ENCODE results near the gene RXFP4. TPM values are rescaled to one million over a fixed set of nuclear protein-coding genes. Genes with fewer than 3 reads are reported as not detected.

RXFP4 gene
- total and polyA plus RNA-seq, 2 of the 13 experiments (the other 11 are each of a cell fraction or from before 2014, with no cell fraction given) = 0.38 to 1.4 TPM

DNA sequence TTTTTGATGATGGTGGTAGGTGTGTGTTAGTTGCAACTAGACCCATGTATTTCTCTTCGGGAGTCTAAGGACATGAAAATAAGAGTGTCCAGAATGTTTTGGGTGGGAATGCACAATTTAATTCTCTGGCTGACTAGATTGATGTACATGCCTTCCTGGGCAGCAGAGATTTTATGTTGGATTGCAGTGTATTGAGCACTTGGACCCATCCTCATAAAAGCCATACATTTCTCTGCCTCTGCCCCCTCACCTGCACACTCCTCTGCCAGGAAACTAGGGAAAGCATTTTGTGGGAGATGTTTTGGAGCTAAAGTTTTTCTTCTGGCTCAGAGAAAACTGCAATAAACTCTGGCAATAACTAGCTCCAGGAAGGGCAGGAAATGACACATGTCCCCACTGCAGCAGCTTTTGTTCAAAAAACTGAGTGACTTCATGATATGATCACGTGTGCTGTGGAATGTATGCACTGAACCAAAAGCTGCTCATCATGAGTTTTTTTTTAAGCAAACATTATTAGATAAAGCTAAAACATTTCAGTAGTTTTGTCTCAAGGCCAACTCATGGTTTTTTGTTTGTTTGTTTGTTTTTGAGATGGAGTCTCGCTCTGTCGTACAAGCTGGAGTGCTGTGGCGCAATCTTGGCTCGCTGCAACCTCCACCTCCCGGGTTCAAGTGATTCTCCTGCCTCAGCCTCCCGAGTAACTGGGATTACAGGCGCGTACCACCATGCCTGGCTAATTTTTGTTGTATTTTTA, 47.9 kb upstream of the RXFP4 start (continued):
- TF ChIP-seq, protein P1, sequence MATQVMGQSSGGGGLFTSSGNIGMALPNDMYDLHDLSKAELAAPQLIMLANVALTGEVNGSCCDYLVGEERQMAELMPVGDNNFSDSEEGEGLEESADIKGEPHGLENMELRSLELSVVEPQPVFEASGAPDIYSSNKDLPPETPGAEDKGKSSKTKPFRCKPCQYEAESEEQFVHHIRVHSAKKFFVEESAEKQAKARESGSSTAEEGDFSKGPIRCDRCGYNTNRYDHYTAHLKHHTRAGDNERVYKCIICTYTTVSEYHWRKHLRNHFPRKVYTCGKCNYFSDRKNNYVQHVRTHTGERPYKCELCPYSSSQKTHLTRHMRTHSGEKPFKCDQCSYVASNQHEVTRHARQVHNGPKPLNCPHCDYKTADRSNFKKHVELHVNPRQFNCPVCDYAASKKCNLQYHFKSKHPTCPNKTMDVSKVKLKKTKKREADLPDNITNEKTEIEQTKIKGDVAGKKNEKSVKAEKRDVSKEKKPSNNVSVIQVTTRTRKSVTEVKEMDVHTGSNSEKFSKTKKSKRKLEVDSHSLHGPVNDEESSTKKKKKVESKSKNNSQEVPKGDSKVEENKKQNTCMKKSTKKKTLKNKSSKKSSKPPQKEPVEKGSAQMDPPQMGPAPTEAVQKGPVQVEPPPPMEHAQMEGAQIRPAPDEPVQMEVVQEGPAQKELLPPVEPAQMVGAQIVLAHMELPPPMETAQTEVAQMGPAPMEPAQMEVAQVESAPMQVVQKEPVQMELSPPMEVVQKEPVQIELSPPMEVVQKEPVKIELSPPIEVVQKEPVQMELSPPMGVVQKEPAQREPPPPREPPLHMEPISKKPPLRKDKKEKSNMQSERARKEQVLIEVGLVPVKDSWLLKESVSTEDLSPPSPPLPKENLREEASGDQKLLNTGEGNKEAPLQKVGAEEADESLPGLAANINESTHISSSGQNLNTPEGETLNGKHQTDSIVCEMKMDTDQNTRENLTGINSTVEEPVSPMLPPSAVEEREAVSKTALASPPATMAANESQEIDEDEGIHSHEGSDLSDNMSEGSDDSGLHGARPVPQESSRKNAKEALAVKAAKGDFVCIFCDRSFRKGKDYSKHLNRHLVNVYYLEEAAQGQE (IDR thresholded peaks at IDR 0.05; ENCODE audit: borderline replicate concordance in 1 of 2, low read depth in 1 of 2, low read length in 2 of 2) = no peak
- peak; percentile 11; the same call in 1 of the 2 replicates for TF ChIP-seq MAFF (IDR thresholded peaks at IDR 0.05; ENCODE audit: low read depth, low read length)
- 0 out of 2 replicates have a peak, but pooled peaks have one; percentile 29 for TF ChIP-seq ATF7 (IDR thresholded peaks at IDR 0.05)
- no peak for TF ChIP-seq ATF7 (CRISPR knock-in tag; IDR thresholded peaks at IDR 0.05)
- 0 out of 2 replicates have a peak, but pooled peaks have one; percentile 18 for TF ChIP-seq ZNF3 (CRISPR knock-in tag; IDR thresholded peaks at IDR 0.05)
- 0 out of 2 replicates have a peak, but pooled peaks have one; percentile 16 for TF ChIP-seq ZKSCAN8 (CRISPR knock-in tag; IDR thresholded peaks at IDR 0.05; ENCODE audit: borderline replicate concordance)
- no peak for TF ChIP-seq KLF15 (CRISPR knock-in tag; IDR thresholded peaks at IDR 0.05; ENCODE audit: borderline replicate concordance)
- peak; percentile 91 for TF ChIP-seq SALL1 (CRISPR knock-in tag; IDR thresholded peaks at IDR 0.05)
- TF ChIP-seq ELF3 (CRISPR knock-in tag; IDR thresholded peaks at IDR 0.05) = peak; percentile 61; the same call in 1 of the 2 replicates
- TF ChIP-seq, protein P2, sequence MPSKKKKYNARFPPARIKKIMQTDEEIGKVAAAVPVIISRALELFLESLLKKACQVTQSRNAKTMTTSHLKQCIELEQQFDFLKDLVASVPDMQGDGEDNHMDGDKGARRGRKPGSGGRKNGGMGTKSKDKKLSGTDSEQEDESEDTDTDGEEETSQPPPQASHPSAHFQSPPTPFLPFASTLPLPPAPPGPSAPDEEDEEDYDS (CRISPR knock-in tag; IDR thresholded peaks at IDR 0.05) = peak; percentile 25; the same call in 1 of the 2 replicates
- TF ChIP-seq PRMT3 (CRISPR knock-in tag; IDR thresholded peaks at IDR 0.05; ENCODE audit: borderline replicate concordance, low read depth) = no peak
- peak; percentile 50; the same call in 1 of the 2 replicates for TF ChIP-seq TARDBP (CRISPR knock-in tag; IDR thresholded peaks at IDR 0.05)
- TF ChIP-seq NCOA2 (CRISPR knock-in tag; IDR thresholded peaks at IDR 0.05) = peak; percentile 26; the same call in 1 of the 2 replicates
- TF ChIP-seq, protein P3, sequence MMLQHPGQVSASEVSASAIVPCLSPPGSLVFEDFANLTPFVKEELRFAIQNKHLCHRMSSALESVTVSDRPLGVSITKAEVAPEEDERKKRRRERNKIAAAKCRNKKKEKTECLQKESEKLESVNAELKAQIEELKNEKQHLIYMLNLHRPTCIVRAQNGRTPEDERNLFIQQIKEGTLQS (CRISPR knock-in tag; IDR thresholded peaks at IDR 0.05) = no peak
- TF ChIP-seq, protein P4, sequence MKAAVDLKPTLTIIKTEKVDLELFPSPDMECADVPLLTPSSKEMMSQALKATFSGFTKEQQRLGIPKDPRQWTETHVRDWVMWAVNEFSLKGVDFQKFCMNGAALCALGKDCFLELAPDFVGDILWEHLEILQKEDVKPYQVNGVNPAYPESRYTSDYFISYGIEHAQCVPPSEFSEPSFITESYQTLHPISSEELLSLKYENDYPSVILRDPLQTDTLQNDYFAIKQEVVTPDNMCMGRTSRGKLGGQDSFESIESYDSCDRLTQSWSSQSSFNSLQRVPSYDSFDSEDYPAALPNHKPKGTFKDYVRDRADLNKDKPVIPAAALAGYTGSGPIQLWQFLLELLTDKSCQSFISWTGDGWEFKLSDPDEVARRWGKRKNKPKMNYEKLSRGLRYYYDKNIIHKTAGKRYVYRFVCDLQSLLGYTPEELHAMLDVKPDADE (CRISPR knock-in tag; IDR thresholded peaks at IDR 0.05) = no peak
- no peak for TF ChIP-seq HNRNPK (IDR thresholded peaks at IDR 0.05; ENCODE audit: low read depth, low read length, poor library complexity, severe bottlenecking)
- no peak for TF ChIP-seq ESRRA (CRISPR knock-in tag; IDR thresholded peaks at IDR 0.05; ENCODE audit: low read depth)
- TF ChIP-seq SMARCC2 (IDR thresholded peaks at IDR 0.05) = no peak
- TF ChIP-seq ZNF781 (CRISPR knock-in tag; IDR thresholded peaks at IDR 0.05; ENCODE audit: borderline replicate concordance, not compliant biosample characterization) = no peak
- TF ChIP-seq, protein P5, sequence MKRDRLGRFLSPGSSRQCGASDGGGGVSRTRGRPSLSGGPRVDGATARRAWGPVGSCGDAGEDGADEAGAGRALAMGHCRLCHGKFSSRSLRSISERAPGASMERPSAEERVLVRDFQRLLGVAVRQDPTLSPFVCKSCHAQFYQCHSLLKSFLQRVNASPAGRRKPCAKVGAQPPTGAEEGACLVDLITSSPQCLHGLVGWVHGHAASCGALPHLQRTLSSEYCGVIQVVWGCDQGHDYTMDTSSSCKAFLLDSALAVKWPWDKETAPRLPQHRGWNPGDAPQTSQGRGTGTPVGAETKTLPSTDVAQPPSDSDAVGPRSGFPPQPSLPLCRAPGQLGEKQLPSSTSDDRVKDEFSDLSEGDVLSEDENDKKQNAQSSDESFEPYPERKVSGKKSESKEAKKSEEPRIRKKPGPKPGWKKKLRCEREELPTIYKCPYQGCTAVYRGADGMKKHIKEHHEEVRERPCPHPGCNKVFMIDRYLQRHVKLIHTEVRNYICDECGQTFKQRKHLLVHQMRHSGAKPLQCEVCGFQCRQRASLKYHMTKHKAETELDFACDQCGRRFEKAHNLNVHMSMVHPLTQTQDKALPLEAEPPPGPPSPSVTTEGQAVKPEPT (CRISPR knock-in tag; IDR thresholded peaks at IDR 0.05; ENCODE audit: low read depth) = no peak
- 0 out of 2 replicates have a peak, but pooled peaks have one; percentile 20 for TF ChIP-seq ZNF224 (CRISPR knock-in tag; IDR thresholded peaks at IDR 0.05)
- no peak for TF ChIP-seq TOPORS (CRISPR knock-in tag; IDR thresholded peaks at IDR 0.05)

Data from HepG2 (cell line).